Heart left ventricle (tissue), 13 donors: ENCODE data around the gene FNDC3B.

Source experiments
- CTCF ChIP-seq, 12 donors: fragments of 200-600 bp; sonication (generic) in 4 of 12; IDR thresholded peaks; one replicate each; pipeline versions ENCODE4 v1.5.0 to v1.8.0; 2018 to 2022; ENCODE audit warnings: antibody characterized with exemption in 12 of 12, mild to moderate bottlenecking in 5 of 12
- POLR2A ChIP-seq, 2 donors: fragments of 450-650 bp; IDR thresholded peaks; one replicate each; pipeline ENCODE4 v1.6.1; 2017; ENCODE audit warnings: antibody characterized with exemption in 2 of 2, mild to moderate bottlenecking in 2 of 2, moderate library complexity in 2 of 2
- donor health status: ischemic (EF 13 %, LVEDD 7.1; RV severe dilation, severe dysfunction).
- donor health status: DM: no; HTN: yes; CAD: no.
- donor health status: DM: no; HTN: no; CAD: no.
- donor health status: ischemic (EF 25% LVEDD 6.9; RV normal size, moderate dysfunction).
- donor health status: ischemic (EF 25% LVEDD 5.7; RV mildly dilated, moderate dysfunction).
- donor health status: ischemic (EF 35%, LVEDD 5.7; RV mildly dilated, moderate dysfunction).
- donor health status: nonischemic (EF 11% LVEDD 7.7; RV severe dilation, severe dysfunction).
- donor health status: DM: yes; HTN: yes; CAD: no.
- donor health status: PGD.
- donor health status: ischemic (EF 29% LVEDD 5.4; RV normal size, mild dysfunction).
- donor health status: nonischemic (EF 23%, LVEDD 6.1; RV moderate dilation, normal function).

GRCh38 chr3:172262991-172263608, 223.7 kb downstream of the FNDC3B start:
- TF ChIP-seq POLR2A (IDR thresholded peaks at IDR 0.05), result no peak
- TF ChIP-seq CTCF (IDR thresholded peaks at IDR 0.05), result no peak
